HEK293 (cell line): ENCODE measurements around the gene REV3L.

Experiments used
- CTCF ChIA-PET: fragments of 350-600 bp; formaldehyde crosslinking; extraction: SDS; loops from one replicate; lab custom pipeline; 2021; ENCODE audit warnings: antibody characterized with exemption; lab: Yijun Ruan, JAX
- POLR2A ChIA-PET: fragments of 300-600 bp; formaldehyde crosslinking; extraction: SDS; loops from one replicate; lab custom pipeline; 2020; ENCODE audit warnings: antibody characterized with exemption, inconsistent platforms; lab: Yijun Ruan, JAX
- H3K27ac ChIP-seq: fragments of 200-500 bp; sonication (Bioruptor generic); 2 replicates; pipeline ENCODE4 v1.5.1; 2014; ENCODE audit warnings: low read depth, low read length, control low read depth, inconsistent platforms; ENCODE audit errors: extremely low read depth
- H3K36me3 ChIP-seq, 2 experiments: fragments of 200-500 bp in 1 of 2; sonication (Bioruptor generic) in 1 of 2; 1 replicate in 1 of 2; 2 replicates in 1 of 2; pipeline ENCODE4 v1.5.1; 2014 to 2017; ENCODE audit warnings: inconsistent platforms in 2 of 2, low read length in 2 of 2; ENCODE audit not compliant: control insufficient read depth in 2 of 2, insufficient read depth in 1 of 2
- H3K4me1 ChIP-seq: fragments of 200-500 bp; sonication (Bioruptor generic); 2 replicates; pipeline ENCODE4 v1.5.1; 2014; ENCODE audit warnings: mild to moderate bottlenecking, low read length, inconsistent platforms; ENCODE audit not compliant: control insufficient read depth, insufficient read depth
- H3K4me3 ChIP-seq: 2 replicates; pipeline ENCODE4 v1.5.1; 2011; ENCODE audit warnings: low read depth, mild to moderate bottlenecking, control low read depth, low read length, moderate library complexity
- H3K9me3 ChIP-seq: fragments of 200-500 bp; sonication (Bioruptor generic); 2 replicates; pipeline ENCODE4 v1.5.1; 2014; ENCODE audit warnings: low read depth, low read length, inconsistent platforms; ENCODE audit not compliant: control insufficient read depth, insufficient read depth
- GLI4 ChIP-seq: fragments of 450-650 bp; formaldehyde crosslinking; IDR thresholded peaks from 2 replicates; pipeline ENCODE4 v1.5.1; 2016; ENCODE audit warnings: missing biosample characterization, missing genetic modification characterization
- RBAK ChIP-seq: fragments of 450-650 bp; formaldehyde crosslinking; IDR thresholded peaks from 2 replicates; pipeline ENCODE4 v1.5.1; 2016; ENCODE audit warnings: missing biosample characterization, missing genetic modification characterization
- SP2 ChIP-seq: fragments of 450-650 bp; formaldehyde crosslinking; IDR thresholded peaks from 2 replicates; pipeline ENCODE4 v1.5.1; 2016; ENCODE audit warnings: missing biosample characterization, missing genetic modification characterization
- SP7 ChIP-seq: fragments of 450-650 bp; formaldehyde crosslinking; IDR thresholded peaks from 2 replicates; pipeline ENCODE4 v1.5.1; 2016; ENCODE audit warnings: missing biosample characterization, missing genetic modification characterization
- TSHZ1 ChIP-seq: fragments of 450-650 bp; formaldehyde crosslinking; IDR thresholded peaks from 2 replicates; pipeline ENCODE4 v1.5.1; 2016; ENCODE audit warnings: missing biosample characterization, missing genetic modification characterization, borderline replicate concordance
- ZBTB21 ChIP-seq: fragments of 450-650 bp; formaldehyde crosslinking; IDR thresholded peaks from 2 replicates; pipeline ENCODE4 v1.5.1; 2017; ENCODE audit warnings: missing biosample characterization, missing genetic modification characterization
- ZBTB7A ChIP-seq: fragments of 450-650 bp; formaldehyde crosslinking; IDR thresholded peaks from 2 replicates; pipeline ENCODE4 v1.5.1; 2016; ENCODE audit warnings: low read depth, missing biosample characterization, missing genetic modification characterization
- ZEB2 ChIP-seq: fragments of 450-650 bp; formaldehyde crosslinking; IDR thresholded peaks from 2 replicates; pipeline ENCODE4 v1.5.1; 2016; ENCODE audit warnings: missing biosample characterization, missing genetic modification characterization
- ZFP3 ChIP-seq: fragments of 450-650 bp; formaldehyde crosslinking; IDR thresholded peaks from 2 replicates; pipeline ENCODE4 v1.5.1; 2016; ENCODE audit warnings: low read depth, missing biosample characterization, missing genetic modification characterization
- ZNF2 ChIP-seq: fragments of 450-650 bp; formaldehyde crosslinking; IDR thresholded peaks from 2 replicates; pipeline ENCODE4 v1.5.1; 2016; ENCODE audit warnings: missing biosample characterization, missing genetic modification characterization
- ZNF239 ChIP-seq: fragments of 450-650 bp; formaldehyde crosslinking; IDR thresholded peaks from 2 replicates; pipeline ENCODE4 v1.5.1; 2016; ENCODE audit warnings: missing biosample characterization, missing genetic modification characterization
- ZNF24 ChIP-seq: fragments of 450-650 bp; formaldehyde crosslinking; IDR thresholded peaks from 2 replicates; pipeline ENCODE4 v1.5.1; 2016; ENCODE audit warnings: missing biosample characterization, missing genetic modification characterization
- ZNF391 ChIP-seq: fragments of 450-650 bp; formaldehyde crosslinking; IDR thresholded peaks from 2 replicates; pipeline ENCODE4 v1.5.1; 2016; ENCODE audit warnings: low read depth, missing biosample characterization, missing genetic modification characterization, borderline replicate concordance
- ZNF514 ChIP-seq: fragments of 450-650 bp; formaldehyde crosslinking; IDR thresholded peaks from 2 replicates; pipeline ENCODE4 v1.5.1; 2016; ENCODE audit warnings: missing biosample characterization, missing genetic modification characterization
- ZNF645 ChIP-seq: fragments of 450-650 bp; formaldehyde crosslinking; IDR thresholded peaks from 2 replicates; pipeline ENCODE4; 2016; ENCODE audit warnings: missing biosample characterization, missing genetic modification characterization
- ZNF747 ChIP-seq: fragments of 450-650 bp; formaldehyde crosslinking; IDR thresholded peaks from 2 replicates; pipeline ENCODE4 v1.5.1; 2016; ENCODE audit warnings: missing biosample characterization, missing genetic modification characterization

Gene REV3L

GRCh38 chr6:111250791-111251354 is 232.1 kb downstream of the REV3L start:
- ChIA-PET CTCF (interaction anchor here (0.6 to 1.9 kb wide), 6 partner anchors 8 to 792 kb away, joined by 3 to 11 read pairs (median 6); a partner anchor contains a TSS), POLR2A (interaction anchor here (0.6 kb wide), 2 partner anchors 8 to 616 kb away, joined by 3 to 4 read pairs; a partner anchor contains a TSS)
- Histone ChIP-seq H3K27ac (no peak overlapping the region), H3K4me1 (no peaks in the 10 kb centered on the region), H3K9me3 (no peaks in the 10 kb centered on the region), H3K36me3 (no peaks in the 10 kb centered on the region), H3K4me3 (no peak overlapping the region)
- TF ChIP-seq ZBTB21 (tag by site-specific recombination), result no peak
- TF ChIP-seq ZNF747 (tag by site-specific recombination), result no peak
- TF ChIP-seq ZNF514 (tag by site-specific recombination), result no peak
- TF ChIP-seq ZNF239 (tag by site-specific recombination), result no peak
- no peak for TF ChIP-seq SP2 (tag by site-specific recombination)
- TF ChIP-seq TSHZ1 (tag by site-specific recombination), result no peak
- TF ChIP-seq RBAK, result no peak
- no peak for TF ChIP-seq GLI4
- no peak for TF ChIP-seq SP7 (tag by site-specific recombination)
- no peak for TF ChIP-seq ZNF645
- TF ChIP-seq ZBTB7A (tag by site-specific recombination), result no peak
- TF ChIP-seq ZNF24 (tag by site-specific recombination), result no peak
- no peak for TF ChIP-seq ZFP3 (tag by site-specific recombination)
- TF ChIP-seq ZNF2 (tag by site-specific recombination), result no peak
- no peak for TF ChIP-seq ZNF391 (tag by site-specific recombination)
- TF ChIP-seq ZEB2, result no peak
